Choroid plexus epithelial cell (primary cell): ENCODE results near the gene SPRR2E.
"Not testable (repeated sequence)": the region's sequence is repeated elsewhere in the genome, so short reads cannot be mapped to it uniquely, and the experiment has no call there.

ENCODE experiments used
- DNase-seq: peaks from one replicate; pipeline ENCODE4 v3.0.0-alpha.2; 2010; ENCODE audit warnings: low read depth
- H3K4me3 ChIP-seq: 2 replicates; pipeline ENCODE4 v1.5.1; 2011; ENCODE audit warnings: low read depth, mild to moderate bottlenecking, control low read depth, low read length, moderate library complexity
- CTCF ChIP-seq: conservative IDR thresholded peaks from 2 replicates; pipeline ENCODE4 v1.5.1; 2011; ENCODE audit warnings: low read depth, mild to moderate bottlenecking, control low read depth, inconsistent platforms, low read length, moderate library complexity

Gene SPRR2E

GRCh38 chr1:153122831-153123421 is 28.6 kb upstream of the SPRR2E start:
- DNase-seq: no peak
- TF ChIP-seq CTCF: no peak
- no peak overlapping the region for H3K4me3 ChIP-seq

- TF ChIP-seq CTCF: no peak
- H3K4me3 ChIP-seq: no peak overlapping the region
- no peak for DNase-seq
Measured at GRCh38 chr1:153120945-153121344, 26.6 kb upstream of the SPRR2E start.

GRCh38 chr1:153119491-153119971 is 25.2 kb upstream of the SPRR2E start:
- no peak for TF ChIP-seq CTCF
- no peak overlapping the region for H3K4me3 ChIP-seq
- no peak for DNase-seq

- not testable (repeated sequence) for DNase-seq, H3K4me3 ChIP-seq
Measured at GRCh38 chr1:153115264-153115663, 20.9 kb upstream of the SPRR2E start.

- no peak for DNase-seq
- no peak within 1 kb of the TSS for H3K4me3 ChIP-seq
- no peak for TF ChIP-seq CTCF
Measured at GRCh38 chr1:153113416-153113815, 19.1 kb upstream of the SPRR2E start, which contains the start of gene SPRR2F. Gene SPRR2F, minus strand, starts transcription at chr1:153113516. Its CDS starts 783 bp downstream, at chr1:153112733.

- H3K4me3 ChIP-seq, DNase-seq: not testable (repeated sequence)
Measured at GRCh38 chr1:153112454-153112853, 18.1 kb upstream of the SPRR2E start.

GRCh38 chr1:153100245-153100644 is 5.9 kb upstream of the SPRR2E start:
- no peak overlapping the region for H3K4me3 ChIP-seq
- DNase-seq: no peak
- no peak for TF ChIP-seq CTCF

GRCh38 chr1:153099461-153100045 is 5.2 kb upstream of the SPRR2E start:
- DNase-seq: no peak
- no peak for TF ChIP-seq CTCF
- H3K4me3 ChIP-seq: no peak overlapping the region
